ENCODE measurements around the gene PTPRG.

GRCh38 chr3:62144482-62144881, 583.1 kb downstream of the PTPRG start:
- TF ChIP-seq EZH2 (IDR thresholded peaks at IDR 0.05; ENCODE audit: insufficient read depth, poor library complexity, severe bottlenecking): no peak
- TF ChIP-seq EZH2phosphoT487 (IDR thresholded peaks at IDR 0.05; ENCODE audit: insufficient read depth, low read depth): no peak

Data from GM23248 (cell line).